Measurements from ENCODE around the gene MYH11.

DNA sequence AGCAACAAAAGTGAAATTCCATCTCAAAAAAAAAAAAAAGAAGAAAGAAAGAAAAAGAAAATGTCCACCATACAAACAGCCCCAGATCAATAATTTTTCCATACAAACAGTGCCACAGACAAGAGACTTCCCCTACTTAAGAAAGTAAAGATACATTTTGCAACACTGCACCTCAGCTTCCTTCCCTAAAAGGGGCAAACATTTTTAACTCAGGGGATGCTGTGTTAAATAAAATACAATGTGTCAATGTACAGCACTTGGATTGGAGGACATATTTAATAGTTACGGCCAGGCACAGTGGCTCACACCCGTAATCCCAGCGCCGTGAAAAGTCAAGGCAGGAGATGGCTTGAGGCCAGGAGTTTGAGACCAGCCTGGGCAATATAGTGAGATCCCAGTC, 22.3 kb downstream of the MYH11 start:
- no peak for TF ChIP-seq EZH2 (IDR thresholded peaks at IDR 0.05; ENCODE audit: low read length, missing control alignments)
- TF ChIP-seq, protein P1, sequence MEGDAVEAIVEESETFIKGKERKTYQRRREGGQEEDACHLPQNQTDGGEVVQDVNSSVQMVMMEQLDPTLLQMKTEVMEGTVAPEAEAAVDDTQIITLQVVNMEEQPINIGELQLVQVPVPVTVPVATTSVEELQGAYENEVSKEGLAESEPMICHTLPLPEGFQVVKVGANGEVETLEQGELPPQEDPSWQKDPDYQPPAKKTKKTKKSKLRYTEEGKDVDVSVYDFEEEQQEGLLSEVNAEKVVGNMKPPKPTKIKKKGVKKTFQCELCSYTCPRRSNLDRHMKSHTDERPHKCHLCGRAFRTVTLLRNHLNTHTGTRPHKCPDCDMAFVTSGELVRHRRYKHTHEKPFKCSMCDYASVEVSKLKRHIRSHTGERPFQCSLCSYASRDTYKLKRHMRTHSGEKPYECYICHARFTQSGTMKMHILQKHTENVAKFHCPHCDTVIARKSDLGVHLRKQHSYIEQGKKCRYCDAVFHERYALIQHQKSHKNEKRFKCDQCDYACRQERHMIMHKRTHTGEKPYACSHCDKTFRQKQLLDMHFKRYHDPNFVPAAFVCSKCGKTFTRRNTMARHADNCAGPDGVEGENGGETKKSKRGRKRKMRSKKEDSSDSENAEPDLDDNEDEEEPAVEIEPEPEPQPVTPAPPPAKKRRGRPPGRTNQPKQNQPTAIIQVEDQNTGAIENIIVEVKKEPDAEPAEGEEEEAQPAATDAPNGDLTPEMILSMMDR (conservative IDR thresholded peaks at IDR 0.05 in 1 of 2, IDR thresholded peaks at IDR 0.05 in 1 of 2; ENCODE audit: low read depth in 1 of 2, low read length in 2 of 2) = no peak

All from fibroblast of lung (primary cell).